CD8-positive, alpha-beta memory T cell (primary cell): Measurements from ENCODE around the gene ZBP1. TPM values are rescaled to one million over a fixed set of nuclear protein-coding genes. Genes with fewer than 3 reads are reported as not detected.
A peak's percentile ranks its signal among the peaks of the same experiment; 100 is the strongest.

ENCODE experiments used
- CTCF ChIA-PET: fragments of 350-600 bp; sonication (Branson Sonifier 250); formaldehyde crosslinking; loops from one replicate; lab custom pipeline; 2021; ENCODE audit warnings: antibody characterized with exemption; lab: Charles Lee
- POLR2A ChIA-PET: fragments of 350-600 bp; sonication (Branson Sonifier 250); formaldehyde crosslinking; loops from one replicate; lab custom pipeline; 2021; ENCODE audit warnings: antibody characterized with exemption; lab: Charles Lee
- DNase-seq, 5 donors: peaks; one replicate each; pipeline versions ENCODE4 v3.0.0 to v3.0.0-alpha.2; 2020 to 2022; ENCODE audit warnings: mixed read lengths in 1 of 5
- H3K27ac ChIP-seq: one replicate; pipeline ENCODE4 v1.7.0; 2013; ENCODE audit warnings: low read depth, mild to moderate bottlenecking, low read length, moderate library complexity
- H3K27me3 ChIP-seq: 2 replicates; pipeline ENCODE4 v1.7.0; 2013; ENCODE audit warnings: low read length, mild to moderate bottlenecking; ENCODE audit not compliant: insufficient read depth, poor library complexity, severe bottlenecking
- H3K36me3 ChIP-seq: 2 replicates; pipeline ENCODE4 v1.7.0; 2013; ENCODE audit warnings: mild to moderate bottlenecking, low read length, moderate library complexity; ENCODE audit not compliant: insufficient read depth
- H3K4me1 ChIP-seq: 2 replicates; pipeline ENCODE4 v1.7.0; 2013; ENCODE audit warnings: mild to moderate bottlenecking, low read length, moderate library complexity; ENCODE audit not compliant: insufficient read depth
- H3K4me3 ChIP-seq: 2 replicates; pipeline ENCODE4 v1.7.0; 2013; ENCODE audit warnings: mild to moderate bottlenecking, low read length
- H3K9me3 ChIP-seq: 2 replicates; pipeline ENCODE4 v1.7.0; 2013; ENCODE audit warnings: mild to moderate bottlenecking, low read length
- H3K27ac Mint-ChIP-seq, 8 donors: one replicate each; pipeline ENCODE4 v1.8.0; 2020 to 2021; ENCODE audit warnings: mixed read lengths in 8 of 8, mild to moderate bottlenecking in 6 of 8, inconsistent platforms in 3 of 8, moderate library complexity in 3 of 8
- H3K27me3 Mint-ChIP-seq, 2 donors: one replicate each; pipeline ENCODE4 v1.8.0; 2020 to 2021; ENCODE audit warnings: mixed read lengths in 2 of 2, mild to moderate bottlenecking in 1 of 2, moderate library complexity in 1 of 2
- H3K36me3 Mint-ChIP-seq, 3 donors: one replicate each; pipeline ENCODE4 v1.8.0; 2020 to 2021; ENCODE audit warnings: mixed read lengths in 3 of 3, inconsistent platforms in 1 of 3, mild to moderate bottlenecking in 1 of 3
- H3K4me1 Mint-ChIP-seq, 3 donors: one replicate each; pipeline ENCODE4 v1.8.0; 2020 to 2021; ENCODE audit warnings: mixed read lengths in 3 of 3, inconsistent platforms in 1 of 3, mild to moderate bottlenecking in 1 of 3
- H3K4me3 Mint-ChIP-seq, 7 donors: one replicate each; pipeline ENCODE4 v1.8.0; 2020 to 2021; ENCODE audit warnings: mixed read lengths in 7 of 7, mild to moderate bottlenecking in 6 of 7, moderate library complexity in 4 of 7, inconsistent platforms in 2 of 7
- H3K9me3 Mint-ChIP-seq, 5 donors: one replicate each; pipeline ENCODE4 v1.8.0; 2020 to 2022; ENCODE audit warnings: mixed read lengths in 5 of 5, mild to moderate bottlenecking in 3 of 5, moderate library complexity in 2 of 5, inconsistent platforms in 1 of 5
- polyA plus RNA-seq: library from polyadenylated mRNA; unstranded; fragments of 300-500 nt; fragmentation: Illumina TruSeq; gene quantifications from one replicate; pipeline ENCODE4 v1.2.3, GENCODE V29; 2021
- total RNA-seq, 2 experiments: library from RNA; stranded (reverse); gene quantifications; one replicate each; pipeline ENCODE4 v1.2.3, GENCODE V29; 2021

Gene ZBP1
- total and polyA plus RNA-seq, 3 experiments from 2014 or later = 1.8 to 14.6 (median 2.4) TPM

GRCh38 chr20:57605878-57606277, 14.3 kb downstream of the ZBP1 start:
- H3K9me3 Mint-ChIP-seq = no peaks in the 10 kb centered on the region

DNA sequence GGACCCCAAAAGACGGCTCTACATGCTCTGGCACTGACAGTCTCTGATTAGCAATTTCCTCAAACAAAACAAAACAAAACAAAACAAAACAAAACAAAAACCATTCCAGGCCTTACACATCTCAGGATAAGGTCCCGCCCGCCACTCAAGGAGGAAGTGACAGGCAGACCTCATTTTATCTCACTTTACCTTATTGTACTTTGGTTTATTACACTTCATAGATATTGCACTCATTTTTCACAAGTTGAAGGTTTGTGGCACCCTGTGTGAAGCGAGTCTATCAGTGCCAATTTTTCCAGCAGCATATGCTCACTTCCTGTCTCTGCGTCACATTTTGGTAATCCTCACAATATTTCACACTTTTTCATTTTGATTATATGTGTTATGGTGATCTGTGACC, 15.2 kb downstream of the ZBP1 start:
- peak overlapping the region; percentile 4 to 75 (median 70) for H3K4me3 Mint-ChIP-seq
- Histone ChIP-seq H3K4me1 (peaks cover 16% of the 10 kb centered on the region), H3K36me3 (peaks cover 10% of the 10 kb centered on the region), H3K9me3 (no peaks in the 10 kb centered on the region), H3K4me3 (no peak overlapping the region), H3K27me3 (no peaks in the 10 kb centered on the region), H3K27ac (peak overlapping the region; percentile 65)
- H3K9me3 Mint-ChIP-seq = no peaks in the 10 kb centered on the region
- peak in 4 of 5 donors; percentile 24 to 79 (median 58) for DNase-seq
- peak overlapping the region; percentile 88 to 98 (median 95) for H3K27ac Mint-ChIP-seq
- H3K4me1 Mint-ChIP-seq = peaks cover 27 to 49% (median 28%) of the 10 kb centered on the region in 3 donors
- peaks cover 0 to 5% of the 10 kb centered on the region in 2 donors for H3K27me3 Mint-ChIP-seq
- CTCF ChIA-PET = interaction anchor here (2.8 kb wide), 1 partner anchor 49 kb away, joined by 11 read pairs; no protein-coding TSS in a partner anchor
- H3K36me3 Mint-ChIP-seq = peaks cover 7 to 47% (median 14%) of the 10 kb centered on the region in 3 donors
- POLR2A ChIA-PET = interaction anchor here (1.2 kb wide), 1 partner anchor 14 kb away, joined by 3 read pairs; no protein-coding TSS in a partner anchor

More at GRCh38 chr20:57605878-57606277, 14.3 kb downstream of the ZBP1 start:
- ChIA-PET CTCF (interaction anchor here (0.9 to 2.8 kb wide), 5 partner anchors 10 to 574 kb away, joined by 3 to 11 read pairs (median 4); no protein-coding TSS in a partner anchor), POLR2A (interaction anchor here (1.0 kb wide), 1 partner anchor 103 kb away, joined by 4 read pairs; no protein-coding TSS in a partner anchor)
- peaks cover 26 to 46% (median 28%) of the 10 kb centered on the region in 3 donors for H3K4me1 Mint-ChIP-seq
- H3K4me3 Mint-ChIP-seq = peak overlapping the region in 3 of 7 donors; percentile 5 to 43 (median 30)
- H3K36me3 Mint-ChIP-seq = peaks cover 7 to 55% (median 17%) of the 10 kb centered on the region in 3 donors
- peaks cover 0 to 4% of the 10 kb centered on the region in 2 donors for H3K27me3 Mint-ChIP-seq
- peaks cover 10% of the 10 kb centered on the region for H3K36me3 ChIP-seq
- peaks cover 16% of the 10 kb centered on the region for H3K4me1 ChIP-seq
- no peaks in the 10 kb centered on the region for H3K9me3 ChIP-seq
- no peak overlapping the region for H3K4me3 ChIP-seq
- H3K27ac ChIP-seq = peak overlapping the region; percentile 65
- peak overlapping the region; percentile 84 to 97 (median 94) for H3K27ac Mint-ChIP-seq
- H3K27me3 ChIP-seq = no peaks in the 10 kb centered on the region
- DNase-seq = no peak

DNA sequence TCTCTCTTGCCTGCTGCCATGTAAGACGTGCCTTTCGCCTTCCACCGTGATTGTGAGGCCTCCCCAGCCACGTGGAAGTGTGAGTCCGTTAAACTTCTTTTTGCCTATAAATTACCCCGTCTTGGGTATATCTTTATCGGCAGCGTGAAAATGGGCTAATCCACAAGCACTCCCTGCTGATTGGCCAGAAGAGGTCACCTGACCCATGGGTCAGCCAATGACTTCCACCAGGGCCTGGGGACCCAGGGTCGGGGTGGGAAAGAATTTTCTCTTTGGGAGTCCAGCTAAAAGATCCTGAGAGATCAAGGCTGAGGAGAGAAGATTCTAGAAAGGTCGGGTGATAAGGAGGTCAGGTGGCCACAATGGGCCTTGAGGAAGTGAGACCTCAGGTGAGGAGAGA, 17.1 kb downstream of the ZBP1 start:
- POLR2A ChIA-PET = no interaction called here
- Mint-ChIP-seq H3K27ac (peak overlapping the region in 6 of 8 donors; percentile 40 to 78 (median 60)), H3K4me3 (peak overlapping the region in 2 of 7 donors; percentile 20 to 31), H3K27me3 (peaks cover 0 to 5% of the 10 kb centered on the region in 2 donors), H3K36me3 (peaks cover 0 to 30% (median 8%) of the 10 kb centered on the region in 3 donors), H3K4me1 (peaks cover 27 to 52% (median 28%) of the 10 kb centered on the region in 3 donors), H3K9me3 (no peaks in the 10 kb centered on the region)
- no peaks in the 10 kb centered on the region for H3K27me3 ChIP-seq
- no peaks in the 10 kb centered on the region for H3K36me3 ChIP-seq
- no peak overlapping the region for H3K27ac ChIP-seq
- peaks cover 16% of the 10 kb centered on the region for H3K4me1 ChIP-seq
- H3K9me3 ChIP-seq = no peaks in the 10 kb centered on the region
- H3K4me3 ChIP-seq = no peak overlapping the region
- CTCF ChIA-PET = interaction anchor here (2.4 to 9.5 kb wide), 2 partner anchors 16 to 577 kb away, joined by 7 to 92 read pairs; partner anchors contain the start of gene ZBP1
- DNase-seq = no peak

- ChIA-PET CTCF (interaction anchor here (1.2 to 9.5 kb wide), 4 partner anchors 17 to 578 kb away, joined by 3 to 92 read pairs (median 5); partner anchors contain the start of gene ZBP1), POLR2A (no interaction called here)
- Histone ChIP-seq H3K9me3 (no peaks in the 10 kb centered on the region), H3K27me3 (no peaks in the 10 kb centered on the region), H3K36me3 (no peaks in the 10 kb centered on the region), H3K4me3 (no peak overlapping the region), H3K4me1 (peaks cover 23% of the 10 kb centered on the region), H3K27ac (no peak overlapping the region)
- no peaks in the 10 kb centered on the region for H3K9me3 Mint-ChIP-seq
- peaks cover 0 to 17% (median 5%) of the 10 kb centered on the region in 3 donors for H3K36me3 Mint-ChIP-seq
- H3K4me1 Mint-ChIP-seq = peaks cover 23 to 56% (median 29%) of the 10 kb centered on the region in 3 donors
- DNase-seq = no peak
- H3K27ac Mint-ChIP-seq = peak overlapping the region in 6 of 8 donors; percentile 30 to 94 (median 65)
- peaks cover 0 to 10% of the 10 kb centered on the region in 2 donors for H3K27me3 Mint-ChIP-seq
- no peak overlapping the region for H3K4me3 Mint-ChIP-seq
Observed at GRCh38 chr20:57601737-57602136, 18.5 kb downstream of the ZBP1 start.

GRCh38 chr20:57601211-57601570, 19.0 kb downstream of the ZBP1 start:
- no peak for DNase-seq
- POLR2A ChIA-PET = no interaction called here
- Histone ChIP-seq H3K4me3 (no peak overlapping the region), H3K27me3 (no peaks in the 10 kb centered on the region), H3K9me3 (no peaks in the 10 kb centered on the region), H3K36me3 (no peaks in the 10 kb centered on the region), H3K27ac (no peak overlapping the region), H3K4me1 (peaks cover 23% of the 10 kb centered on the region)
- H3K27me3 Mint-ChIP-seq = peaks cover 0 to 10% of the 10 kb centered on the region in 2 donors
- H3K36me3 Mint-ChIP-seq = peaks cover 0 to 13% (median 5%) of the 10 kb centered on the region in 3 donors
- H3K9me3 Mint-ChIP-seq = no peaks in the 10 kb centered on the region
- peaks cover 22 to 51% (median 28%) of the 10 kb centered on the region in 3 donors for H3K4me1 Mint-ChIP-seq
- peak overlapping the region in 2 of 8 donors; percentile 27 to 66 for H3K27ac Mint-ChIP-seq
- no peak overlapping the region for H3K4me3 Mint-ChIP-seq
- CTCF ChIA-PET = interaction anchor here (1.2 to 9.5 kb wide), 5 partner anchors 18 to 609 kb away, joined by 3 to 92 read pairs (median 3); partner anchors contain the start of gene ZBP1

DNA sequence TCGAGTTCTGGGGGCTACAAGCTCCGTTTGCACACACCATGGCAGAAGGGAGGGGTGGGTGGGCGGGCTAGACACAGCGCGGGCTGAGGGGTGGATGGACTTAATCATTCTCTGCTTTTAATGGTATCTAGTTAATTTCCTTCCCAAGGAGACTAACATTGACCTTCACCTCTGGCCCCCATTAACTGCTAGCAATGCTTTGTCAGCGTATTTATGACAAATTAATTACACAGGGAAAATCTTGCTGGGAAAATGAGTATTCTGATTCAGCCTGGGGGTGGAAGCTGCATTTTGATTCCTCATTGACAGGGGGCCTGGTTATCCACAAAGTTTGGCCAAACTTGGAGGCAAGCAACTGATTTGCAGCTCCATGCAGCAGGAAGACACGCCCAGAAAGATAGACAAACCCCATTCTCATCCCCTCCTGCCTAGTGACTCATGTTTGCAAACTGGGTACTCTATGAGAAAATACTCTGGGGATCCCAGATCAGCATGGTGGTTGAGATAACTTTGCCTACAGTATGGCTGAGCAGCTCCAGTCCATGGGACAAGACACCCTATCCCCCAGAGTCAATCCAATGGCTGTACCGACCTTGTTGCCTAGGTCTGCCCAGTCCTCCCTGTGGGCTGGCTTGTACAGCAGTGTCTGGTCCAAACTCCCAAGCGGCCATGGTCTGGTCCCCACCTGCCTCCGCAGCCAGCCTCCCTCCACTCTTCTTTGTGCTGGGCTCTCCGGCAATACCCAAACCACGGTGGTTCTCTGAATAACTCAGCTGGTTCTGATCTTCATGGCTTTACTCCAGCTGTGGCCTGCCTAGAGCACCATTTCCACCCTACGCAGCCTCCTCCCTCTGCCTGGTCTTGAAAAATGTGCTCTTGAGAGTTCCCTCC, 19.7 kb downstream of the ZBP1 start:
- Mint-ChIP-seq H3K27me3 (peaks cover 0 to 10% of the 10 kb centered on the region in 2 donors), H3K27ac (peak overlapping the region in 5 of 8 donors; percentile 27 to 63 (median 42)), H3K9me3 (no peaks in the 10 kb centered on the region), H3K36me3 (peaks cover 0 to 9% (median 3%) of the 10 kb centered on the region in 3 donors), H3K4me3 (no peak overlapping the region), H3K4me1 (peaks cover 16 to 48% (median 23%) of the 10 kb centered on the region in 3 donors)
- Histone ChIP-seq H3K27me3 (no peaks in the 10 kb centered on the region), H3K36me3 (no peaks in the 10 kb centered on the region), H3K27ac (no peak overlapping the region), H3K4me1 (peaks cover 22% of the 10 kb centered on the region), H3K9me3 (no peaks in the 10 kb centered on the region), H3K4me3 (no peak overlapping the region)
- CTCF ChIA-PET = interaction anchor here (1.5 to 9.5 kb wide), 4 partner anchors 18 to 610 kb away, joined by 3 to 92 read pairs (median 5); partner anchors contain the start of gene ZBP1
- DNase-seq = no peak
- POLR2A ChIA-PET = no interaction called here

DNA sequence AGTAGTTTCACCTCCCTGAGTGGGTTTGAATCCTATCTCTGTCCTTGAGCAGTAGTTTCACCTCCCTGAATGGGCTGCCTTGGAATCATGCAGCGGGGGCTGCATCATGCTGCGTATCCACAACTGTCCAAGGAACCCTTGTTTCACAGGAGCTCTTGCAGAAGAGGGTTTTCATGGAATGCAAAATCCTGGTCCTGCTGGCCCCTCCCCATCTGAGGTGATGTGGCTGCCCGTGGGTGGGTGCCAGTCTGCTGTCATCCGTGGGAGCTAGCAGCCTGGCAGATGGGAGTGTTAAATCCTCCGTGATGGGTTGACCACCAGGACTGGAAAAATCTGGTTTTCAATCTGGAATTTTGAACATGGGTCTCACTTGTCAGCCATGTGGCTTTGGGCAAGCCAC, 21.7 kb downstream of the ZBP1 start:
- Mint-ChIP-seq H3K27ac (peak overlapping the region in 2 of 8 donors; percentile 29 to 55), H3K4me3 (no peak overlapping the region), H3K36me3 (no peaks in the 10 kb centered on the region), H3K27me3 (peaks cover 0 to 12% of the 10 kb centered on the region in 2 donors), H3K9me3 (no peaks in the 10 kb centered on the region), H3K4me1 (peaks cover 0 to 34% (median 11%) of the 10 kb centered on the region in 3 donors)
- Histone ChIP-seq H3K27me3 (no peaks in the 10 kb centered on the region), H3K4me3 (no peak overlapping the region), H3K27ac (no peak overlapping the region), H3K4me1 (peaks cover 7% of the 10 kb centered on the region), H3K9me3 (no peaks in the 10 kb centered on the region), H3K36me3 (no peaks in the 10 kb centered on the region)
- ChIA-PET CTCF (interaction anchor here (1.0 to 9.5 kb wide), 9 partner anchors 21 to 594 kb away, joined by 3 to 92 read pairs (median 5); partner anchors contain the start of genes PMEPA1 and ZBP1), POLR2A (interaction anchor here (1.2 kb wide), 1 partner anchor 20 kb away, joined by 3 read pairs; no protein-coding TSS in a partner anchor)
- DNase-seq = no peak
